OCI-LY1 (cell line): Measurements from ENCODE around the gene CEP76.

Experiments used
- H2AFZ ChIP-seq: fragments of 200-600 bp; sonication (generic), shearing (Covaris generic); 2 replicates; pipeline ENCODE4 v1.6.0; 2014; ENCODE audit warnings: antibody characterized with exemption, mild to moderate bottlenecking, low read length
- H3F3A ChIP-seq: fragments of 200-600 bp; sonication (generic), shearing (Covaris generic); 2 replicates; pipeline ENCODE4 v1.6.0; 2014; ENCODE audit warnings: mild to moderate bottlenecking, antibody characterized with exemption, low read length, moderate library complexity; ENCODE audit not compliant: insufficient read depth
- H3K27ac ChIP-seq: fragments of 200-600 bp; sonication (generic); 2 replicates; pipeline ENCODE4 v1.5.1; 2014; ENCODE audit warnings: low read length, mixed run types, mild to moderate bottlenecking, low read depth; ENCODE audit not compliant: poor library complexity, severe bottlenecking
- H3K27me3 ChIP-seq: fragments of 200-600 bp; sonication (generic); 2 replicates; pipeline ENCODE4 v1.6.0; 2014; ENCODE audit warnings: antibody characterized with exemption, mild to moderate bottlenecking, low read length, moderate library complexity; ENCODE audit not compliant: insufficient read depth
- H3K36me3 ChIP-seq: fragments of 200-600 bp; sonication (generic); 2 replicates; pipeline ENCODE4 v1.6.1; 2014; ENCODE audit warnings: mild to moderate bottlenecking, antibody characterized with exemption, low read length, moderate library complexity, mixed read lengths; ENCODE audit not compliant: insufficient read depth
- H3K4me1 ChIP-seq: fragments of 200-600 bp; sonication (generic); 2 replicates; pipeline ENCODE4 v1.5.1; 2014; ENCODE audit warnings: mild to moderate bottlenecking, low read length, moderate library complexity; ENCODE audit not compliant: insufficient read depth, severe bottlenecking
- H3K4me2 ChIP-seq: fragments of 200-600 bp; sonication (generic), shearing (Covaris generic); 2 replicates; pipeline ENCODE4 v1.6.1; 2014; ENCODE audit warnings: low read length
- H3K4me3 ChIP-seq: fragments of 200-600 bp; sonication (generic); 2 replicates; pipeline ENCODE4 v1.5.1; 2014; ENCODE audit warnings: low read length, low read depth, mild to moderate bottlenecking, mixed read lengths; ENCODE audit not compliant: poor library complexity, severe bottlenecking
- H3K79me2 ChIP-seq: fragments of 200-600 bp; shearing (Covaris generic); 2 replicates; pipeline ENCODE4 v1.6.1; 2016; ENCODE audit warnings: mixed run types, low read length, mixed read lengths; ENCODE audit not compliant: insufficient read depth
- H3K9ac ChIP-seq: fragments of 200-600 bp; sonication (generic), shearing (Covaris generic); 2 replicates; pipeline ENCODE4 v1.6.1; 2014; ENCODE audit warnings: mild to moderate bottlenecking, low read length, mixed read lengths
- H3K9me2 ChIP-seq: fragments of 200-600 bp; sonication (generic), shearing (Covaris generic); 2 replicates; pipeline ENCODE4 v1.6.1; 2014; ENCODE audit warnings: low read depth, mild to moderate bottlenecking, low read length, mixed read lengths
- H3K9me3 ChIP-seq: fragments of 200-600 bp; shearing (Covaris generic); 2 replicates; pipeline ENCODE4 v1.6.1; 2014; ENCODE audit warnings: low read length, mixed read lengths
- H4K20me1 ChIP-seq: fragments of 200-600 bp; sonication (generic), shearing (Covaris generic); 2 replicates; pipeline ENCODE4 v1.6.0; 2016; ENCODE audit warnings: mild to moderate bottlenecking, low read length; ENCODE audit not compliant: insufficient read depth
- EZH2 ChIP-seq: fragments of 200-600 bp; sonication (generic), shearing (Covaris generic); IDR thresholded peaks from 2 replicates; pipeline ENCODE4 v1.8.0; 2017; ENCODE audit warnings: borderline replicate concordance, mixed run types, mild to moderate bottlenecking, antibody characterized with exemption, low read length, moderate library complexity, mixed read lengths
- TF ChIP-seq, protein P1 (sequence below): fragments of 200-600 bp; sonication (generic), shearing (Covaris generic); IDR thresholded peaks from 2 replicates; pipeline ENCODE4 v1.5.1; 2017; ENCODE audit warnings: mild to moderate bottlenecking, antibody characterized with exemption, low read length, moderate library complexity, mixed read lengths

The CEP76 gene

GRCh38 chr18:12744103-12744502 is 41.6 kb upstream of the CEP76 start:
- Histone ChIP-seq H3K4me3 (no peak overlapping the region), H3K4me2 (no peak overlapping the region), H3K4me1 (peaks cover 13% of the 10 kb centered on the region), H3K9me2 (no peaks in the 10 kb centered on the region), H4K20me1 (no peaks in the 10 kb centered on the region), H3K27me3 (0 out of 2 replicates have a peak, but pooled peaks cover 5% of the 10 kb centered on the region), H3K9me3 (no peaks in the 10 kb centered on the region), H3K36me3 (no peaks in the 10 kb centered on the region), H3K27ac (no peak overlapping the region), H3K79me2 (no peaks in the 10 kb centered on the region), H2AFZ (no peak overlapping the region), H3F3A (no peaks in the 10 kb centered on the region), H3K9ac (no peak overlapping the region)
- no peak for TF ChIP-seq EZH2
- TF ChIP-seq, protein P1, sequence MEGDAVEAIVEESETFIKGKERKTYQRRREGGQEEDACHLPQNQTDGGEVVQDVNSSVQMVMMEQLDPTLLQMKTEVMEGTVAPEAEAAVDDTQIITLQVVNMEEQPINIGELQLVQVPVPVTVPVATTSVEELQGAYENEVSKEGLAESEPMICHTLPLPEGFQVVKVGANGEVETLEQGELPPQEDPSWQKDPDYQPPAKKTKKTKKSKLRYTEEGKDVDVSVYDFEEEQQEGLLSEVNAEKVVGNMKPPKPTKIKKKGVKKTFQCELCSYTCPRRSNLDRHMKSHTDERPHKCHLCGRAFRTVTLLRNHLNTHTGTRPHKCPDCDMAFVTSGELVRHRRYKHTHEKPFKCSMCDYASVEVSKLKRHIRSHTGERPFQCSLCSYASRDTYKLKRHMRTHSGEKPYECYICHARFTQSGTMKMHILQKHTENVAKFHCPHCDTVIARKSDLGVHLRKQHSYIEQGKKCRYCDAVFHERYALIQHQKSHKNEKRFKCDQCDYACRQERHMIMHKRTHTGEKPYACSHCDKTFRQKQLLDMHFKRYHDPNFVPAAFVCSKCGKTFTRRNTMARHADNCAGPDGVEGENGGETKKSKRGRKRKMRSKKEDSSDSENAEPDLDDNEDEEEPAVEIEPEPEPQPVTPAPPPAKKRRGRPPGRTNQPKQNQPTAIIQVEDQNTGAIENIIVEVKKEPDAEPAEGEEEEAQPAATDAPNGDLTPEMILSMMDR = peak; percentile 86

- Histone ChIP-seq H3F3A (no peaks in the 10 kb centered on the region), H3K9ac (no peak overlapping the region), H3K4me1 (peaks cover 9% of the 10 kb centered on the region), H3K9me2 (no peaks in the 10 kb centered on the region), H3K27me3 (0 out of 2 replicates have a peak, but pooled peaks cover 2% of the 10 kb centered on the region), H4K20me1 (no peaks in the 10 kb centered on the region), H3K36me3 (no peaks in the 10 kb centered on the region), H3K79me2 (no peaks in the 10 kb centered on the region), H3K4me2 (no peak overlapping the region), H3K9me3 (no peaks in the 10 kb centered on the region), H3K4me3 (no peak overlapping the region), H2AFZ (no peak overlapping the region), H3K27ac (no peak overlapping the region)
- no peak for TF ChIP-seq EZH2
- TF ChIP-seq, protein P1 = no peak
Measured at GRCh38 chr18:12742453-12742852, 39.9 kb upstream of the CEP76 start.

DNA sequence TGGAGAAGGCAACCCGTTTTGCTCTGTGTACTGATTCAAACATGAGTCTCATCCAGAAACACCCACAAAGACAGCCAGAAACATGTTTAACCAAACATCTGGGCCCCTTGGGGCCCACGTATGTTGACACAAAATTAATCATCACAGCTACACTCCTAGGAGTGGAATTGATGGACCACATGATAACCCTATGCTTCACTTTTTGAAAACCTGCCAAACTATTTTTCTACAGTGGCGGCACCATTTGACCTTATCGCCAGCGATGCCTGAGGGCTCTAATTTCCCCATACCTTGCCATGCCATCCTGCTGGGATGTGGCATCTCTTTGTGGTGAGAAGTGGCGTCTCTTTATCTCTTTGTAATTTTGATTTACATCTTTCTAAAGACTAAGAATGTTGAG is 38.8 kb upstream of the CEP76 start:
- no peak overlapping the region for H3K9ac ChIP-seq
- H3K9me2 ChIP-seq = no peaks in the 10 kb centered on the region
- no peak overlapping the region for H3K4me2 ChIP-seq
- H3K4me1 ChIP-seq = peaks cover 9% of the 10 kb centered on the region
- no peak for TF ChIP-seq EZH2
- TF ChIP-seq, protein P1 = no peak
- no peaks in the 10 kb centered on the region for H3K9me3 ChIP-seq
- H3F3A ChIP-seq = no peaks in the 10 kb centered on the region
- no peak overlapping the region for H2AFZ ChIP-seq
- no peak overlapping the region for H3K27ac ChIP-seq
- H4K20me1 ChIP-seq = no peaks in the 10 kb centered on the region
- no peaks in the 10 kb centered on the region for H3K36me3 ChIP-seq
- no peaks in the 10 kb centered on the region for H3K79me2 ChIP-seq
- H3K4me3 ChIP-seq = no peak overlapping the region
- peaks cover 2% of the 10 kb centered on the region; the same call in 1 of the 2 replicates for H3K27me3 ChIP-seq
